OCI-LY7 (cell line): Measurements from ENCODE around the gene SELENOT.

Experiments
- EZH2phosphoT487 ChIP-seq: fragments of 200-600 bp; sonication (generic); IDR thresholded peaks from 2 replicates; pipeline ENCODE4 v1.6.1; 2018; ENCODE audit warnings: low read depth, borderline replicate concordance, mild to moderate bottlenecking, mixed run types, antibody characterized with exemption, low read length, moderate library complexity, mixed read lengths
- TF ChIP-seq, protein P1 (sequence below): fragments of 200-600 bp; sonication (generic); conservative IDR thresholded peaks from 2 replicates; pipeline ENCODE4 v1.5.1; 2014; ENCODE audit warnings: mild to moderate bottlenecking, antibody characterized with exemption, low read length, moderate library complexity, mixed read lengths

GRCh38 chr3:150609988-150610387 is 6.9 kb downstream of the SELENOT start:
- TF ChIP-seq, protein P1, sequence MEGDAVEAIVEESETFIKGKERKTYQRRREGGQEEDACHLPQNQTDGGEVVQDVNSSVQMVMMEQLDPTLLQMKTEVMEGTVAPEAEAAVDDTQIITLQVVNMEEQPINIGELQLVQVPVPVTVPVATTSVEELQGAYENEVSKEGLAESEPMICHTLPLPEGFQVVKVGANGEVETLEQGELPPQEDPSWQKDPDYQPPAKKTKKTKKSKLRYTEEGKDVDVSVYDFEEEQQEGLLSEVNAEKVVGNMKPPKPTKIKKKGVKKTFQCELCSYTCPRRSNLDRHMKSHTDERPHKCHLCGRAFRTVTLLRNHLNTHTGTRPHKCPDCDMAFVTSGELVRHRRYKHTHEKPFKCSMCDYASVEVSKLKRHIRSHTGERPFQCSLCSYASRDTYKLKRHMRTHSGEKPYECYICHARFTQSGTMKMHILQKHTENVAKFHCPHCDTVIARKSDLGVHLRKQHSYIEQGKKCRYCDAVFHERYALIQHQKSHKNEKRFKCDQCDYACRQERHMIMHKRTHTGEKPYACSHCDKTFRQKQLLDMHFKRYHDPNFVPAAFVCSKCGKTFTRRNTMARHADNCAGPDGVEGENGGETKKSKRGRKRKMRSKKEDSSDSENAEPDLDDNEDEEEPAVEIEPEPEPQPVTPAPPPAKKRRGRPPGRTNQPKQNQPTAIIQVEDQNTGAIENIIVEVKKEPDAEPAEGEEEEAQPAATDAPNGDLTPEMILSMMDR: no peak
- no peak for TF ChIP-seq EZH2phosphoT487
